Fibroblast of lung (primary cell): Measurements from ENCODE around the gene ULBP1. TPM values are rescaled to one million over a fixed set of nuclear protein-coding genes. Genes with fewer than 3 reads are reported as not detected.
"Not testable (repeated sequence)": the region's sequence is repeated elsewhere in the genome, so short reads cannot be mapped to it uniquely, and the experiment has no call there.

Source experiments
- DNase-seq, 2 donors: peaks; one replicate each; pipeline versions ENCODE4 v3.0.0 to v3.0.0-alpha.2; 2010; ENCODE audit warnings: low read depth in 2 of 2
- H2AFZ ChIP-seq: 2 replicates; pipeline ENCODE4 v1.5.1; 2012; ENCODE audit warnings: low read length, control low read depth, inconsistent platforms
- H3K27ac ChIP-seq: 2 replicates; pipeline ENCODE4 v1.5.1; 2011; ENCODE audit warnings: low read length, control low read depth; ENCODE audit not compliant: insufficient read depth
- H3K27me3 ChIP-seq: 2 replicates; pipeline ENCODE4 v1.5.1; 2011; ENCODE audit warnings: mild to moderate bottlenecking, low read length; ENCODE audit not compliant: control insufficient read depth, insufficient read depth
- H3K36me3 ChIP-seq: 2 replicates; pipeline ENCODE4 v1.5.1; 2011; ENCODE audit warnings: low read length; ENCODE audit not compliant: control insufficient read depth, insufficient read depth
- H3K4me1 ChIP-seq: 2 replicates; pipeline ENCODE4 v1.5.1; 2011; ENCODE audit warnings: low read length; ENCODE audit not compliant: control insufficient read depth, insufficient read depth; ENCODE audit errors: extremely low read depth
- H3K4me2 ChIP-seq: 2 replicates; pipeline ENCODE4 v1.5.1; 2011; ENCODE audit warnings: low read length, control low read depth; ENCODE audit not compliant: insufficient read depth; ENCODE audit errors: extremely low read depth
- H3K4me3 ChIP-seq, 4 experiments: fragments of 200-600 bp in 1 of 4; sonication (generic) in 1 of 4; replicated peaks in 1 of 4; 2 replicates each; pipeline ENCODE4 v1.5.1; 2011 to 2016; ENCODE audit warnings: low read length in 4 of 4, low read depth in 3 of 4, mild to moderate bottlenecking in 3 of 4, control low read depth in 2 of 4, inconsistent platforms in 1 of 4, mixed read lengths in 1 of 4; ENCODE audit not compliant: insufficient read depth in 1 of 4; ENCODE audit errors: control extremely low read depth in 1 of 4
- H3K79me2 ChIP-seq: 2 replicates; pipeline ENCODE4 v1.5.1; 2012; ENCODE audit warnings: mild to moderate bottlenecking, low read length, inconsistent platforms; ENCODE audit not compliant: control insufficient read depth, insufficient read depth
- H3K9ac ChIP-seq: 2 replicates; pipeline ENCODE4 v1.5.1; 2011; ENCODE audit warnings: mild to moderate bottlenecking, low read length, control low read depth; ENCODE audit not compliant: insufficient read depth
- H3K9me3 ChIP-seq: 2 replicates; pipeline ENCODE4 v1.5.1; 2012; ENCODE audit warnings: low read depth, low read length; ENCODE audit not compliant: control insufficient read depth, insufficient read depth
- H4K20me1 ChIP-seq: 2 replicates; pipeline ENCODE4 v1.5.1; 2011; ENCODE audit warnings: low read length; ENCODE audit not compliant: control insufficient read depth, insufficient read depth; ENCODE audit errors: extremely low read depth
- CTCF ChIP-seq, 2 donors: IDR thresholded peaks in 1 of 2; conservative IDR thresholded peaks in 1 of 2; 1 replicate in 1 of 2; 2 replicates in 1 of 2; pipeline ENCODE4 v1.5.1; 2011 to 2012; ENCODE audit warnings: low read length in 2 of 2, control low read depth in 1 of 2, inconsistent platforms in 1 of 2, low read depth in 1 of 2, mild to moderate bottlenecking in 1 of 2
- polyA plus RNA-seq, 2 donors: library from polyadenylated mRNA; depleted of rRNA in 1 of 2; stranded (reverse) in 1 of 2; unstranded in 1 of 2; fragments of >200 nt; gene quantifications; 2 replicates each; pipeline ENCODE4 v1.2.1, GENCODE V29; 2011 to 2012; ENCODE audit warnings: missing spikeins in 1 of 2
- total RNA-seq: library from RNA; depleted of rRNA; stranded (reverse); fragments of >200 nt; gene quantifications from 2 replicates; pipeline ENCODE4 v1.2.1, GENCODE V29; 2014

ULBP1 gene
- total and polyA plus RNA-seq, 2 donors (not counting 1 experiment from before 2014, with no cell fraction given): 0.83 to 1.1 TPM

- H3K4me1 ChIP-seq, H3K4me2 ChIP-seq, H3K9ac ChIP-seq, DNase-seq, H3K36me3 ChIP-seq, H3K79me2 ChIP-seq, H3K4me3 ChIP-seq, H3K27me3 ChIP-seq, H2AFZ ChIP-seq, H3K27ac ChIP-seq, H3K9me3 ChIP-seq, H4K20me1 ChIP-seq: not testable (repeated sequence)
Observed at GRCh38 chr6:149945276-149945675, 18.5 kb upstream of the ULBP1 start.

GRCh38 chr6:149946631-149947030 is 17.1 kb upstream of the ULBP1 start:
- not testable (repeated sequence) for H3K27ac ChIP-seq, H3K27me3 ChIP-seq, H4K20me1 ChIP-seq, H3K9ac ChIP-seq, H3K79me2 ChIP-seq, H3K4me2 ChIP-seq, H3K4me1 ChIP-seq, H3K9me3 ChIP-seq, H3K36me3 ChIP-seq, H2AFZ ChIP-seq, DNase-seq, H3K4me3 ChIP-seq

- not testable (repeated sequence) for H3K9ac ChIP-seq, H3K4me2 ChIP-seq, DNase-seq, H3K27ac ChIP-seq, H2AFZ ChIP-seq, H3K4me3 ChIP-seq, H3K4me1 ChIP-seq, H3K79me2 ChIP-seq, H3K36me3 ChIP-seq, H4K20me1 ChIP-seq, H3K9me3 ChIP-seq
- H3K27me3 ChIP-seq: peaks cover 11% of the 10 kb centered on the region
Observed at GRCh38 chr6:149947533-149947932, 16.2 kb upstream of the ULBP1 start.

- no peak overlapping the region for H3K4me2 ChIP-seq
- no peaks in the 10 kb centered on the region for H3K9me3 ChIP-seq
- H3K27ac ChIP-seq: no peak overlapping the region
- H3K4me3 ChIP-seq: no peak overlapping the region
- H3K36me3 ChIP-seq: no peaks in the 10 kb centered on the region
- H3K27me3 ChIP-seq: peaks cover 16% of the 10 kb centered on the region
- DNase-seq: no peak
- no peak overlapping the region for H2AFZ ChIP-seq
- no peaks in the 10 kb centered on the region for H3K4me1 ChIP-seq
- H3K9ac ChIP-seq: no peak overlapping the region
- no peak for TF ChIP-seq CTCF (conservative IDR thresholded peaks at IDR 0.05 in 1 of 2, IDR thresholded peaks at IDR 0.05 in 1 of 2; ENCODE audit: low read depth in 1 of 2, low read length in 2 of 2)
- H3K79me2 ChIP-seq: no peaks in the 10 kb centered on the region
- H4K20me1 ChIP-seq: no peaks in the 10 kb centered on the region
Observed at GRCh38 chr6:149948011-149948410, 15.7 kb upstream of the ULBP1 start.
